ENCODE data around the gene SAFB2.

DNA sequence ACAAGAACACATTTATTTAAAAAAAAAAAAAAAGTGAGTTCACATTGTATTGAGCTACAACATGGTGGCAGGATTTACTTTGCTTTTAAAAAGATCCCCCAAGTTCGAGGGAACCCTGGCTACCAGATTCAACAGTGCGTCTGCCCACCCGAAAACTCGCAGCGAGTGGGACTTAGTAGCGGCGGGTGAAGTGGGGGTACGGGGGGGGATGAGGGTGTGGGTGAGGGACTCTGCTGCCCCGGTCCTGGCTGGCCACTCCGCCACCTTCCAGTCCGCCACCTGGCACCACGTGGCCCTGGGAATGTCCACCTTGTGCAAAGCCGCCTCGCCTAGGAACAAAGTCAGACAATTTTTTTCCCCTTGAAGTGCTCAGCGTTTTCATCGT lies 35.5 kb downstream of the SAFB2 start:
- TF ChIP-seq CTCF (IDR thresholded peaks at IDR 0.05) (no peak), POLR2A (IDR thresholded peaks at IDR 0.05) (no peak), POLR2AphosphoS5 (IDR thresholded peaks at IDR 0.05) (no peak), EP300 (IDR thresholded peaks at IDR 0.05) (no peak)

Data from gastroesophageal sphincter (tissue), 3 donors.